Esophagus muscularis mucosa (tissue), 4 donors: Measurements from ENCODE around the gene MEF2D. TPM values are rescaled to one million over a fixed set of nuclear protein-coding genes. Genes with fewer than 3 reads are reported as not detected.

Experiments
- DNase-seq: peaks from one replicate; pipeline ENCODE4 v3.0.0-alpha.2; 2017; ENCODE audit errors: extremely low spot score
- H3K27ac ChIP-seq, 4 donors: fragments of 200-600 bp; sonication (generic); replicated peaks in 1 of 4; 1 replicate in 3 of 4; 2 replicates in 1 of 4; pipeline ENCODE4 v1.5.1; 2016 to 2019; ENCODE audit warnings: mild to moderate bottlenecking in 1 of 4
- H3K27me3 ChIP-seq, 4 donors: fragments of 200-600 bp; sonication (generic); one replicate each; pipeline versions ENCODE4 v1.5.1 to v1.6.0; 2016 to 2019
- H3K36me3 ChIP-seq, 4 donors: fragments of 200-600 bp; sonication (generic); one replicate each; pipeline ENCODE4 v1.5.1; 2016 to 2019
- H3K4me1 ChIP-seq, 4 donors: fragments of 200-600 bp; sonication (generic); one replicate each; pipeline ENCODE4 v1.5.1; 2016 to 2019
- H3K4me3 ChIP-seq, 4 donors: fragments of 200-600 bp; sonication (generic); 1 replicate in 2 of 4; 2 replicates in 2 of 4; pipeline ENCODE4 v1.5.1; 2016 to 2019; ENCODE audit warnings: mild to moderate bottlenecking in 4 of 4, moderate library complexity in 1 of 4
- H3K9me3 ChIP-seq, 4 donors: fragments of 200-600 bp; sonication (generic); 1 replicate in 3 of 4; 2 replicates in 1 of 4; pipeline ENCODE4 v1.5.1; 2016 to 2019
- CTCF ChIP-seq, 3 experiments: fragments of 200-600 bp in 2 of 3; fragments of 450-650 bp in 1 of 3; sonication (generic) in 2 of 3; IDR thresholded peaks; one replicate each; pipeline ENCODE4 v1.5.1; 2017 to 2019; ENCODE audit warnings: antibody characterized with exemption in 3 of 3, mild to moderate bottlenecking in 2 of 3, moderate library complexity in 1 of 3
- EP300 ChIP-seq: sonication (generic); formaldehyde crosslinking; IDR thresholded peaks from one replicate; pipeline ENCODE4 v1.6.1; 2017; ENCODE audit warnings: antibody characterized with exemption
- POLR2A ChIP-seq: fragments of 450-650 bp; IDR thresholded peaks from one replicate; pipeline ENCODE4 v1.6.1; 2017; ENCODE audit warnings: antibody characterized with exemption, moderate library complexity, mild to moderate bottlenecking, low read depth
- POLR2AphosphoS5 ChIP-seq, 2 donors: sonication (generic); formaldehyde crosslinking; IDR thresholded peaks; one replicate each; pipeline ENCODE4 v1.6.1; 2017; ENCODE audit warnings: antibody characterized with exemption in 2 of 2
- WGBS: methylation state at CpG from one replicate; pipeline ENCODE4 v1.1.5; 2018; 5-methylcytosine and 5-hydroxymethylcytosine counted together
- intact Hi-C: fragments of 100-400 bp; cut with DNase I; formaldehyde crosslinking; loops from one replicate; pipeline ENCODE4 v1.15.1; 2023
- total RNA-seq, 4 donors: library from RNA; depleted of rRNA; stranded (reverse); fragments of >200 nt; gene quantifications; one replicate each; pipeline versions ENCODE4 v1.1.0 to v1.2.1, GENCODE V29; 2016

MEF2D gene
- total RNA-seq, 4 donors from 2014 or later = 78.0 to 138 (median 115) TPM

GRCh38 chr1:156487862-156488261 is 12.7 kb downstream of the MEF2D start:
- Histone ChIP-seq H3K27me3 (no peaks in the 10 kb centered on the region), H3K4me3 (no peak overlapping the region), H3K27ac (peak overlapping the region; percentile 98 to 100 (median 99)), H3K36me3 (peaks cover 2 to 25% (median 10%) of the 10 kb centered on the region in 4 donors), H3K9me3 (no peaks in the 10 kb centered on the region), H3K4me1 (peaks cover 94 to 100% (median 100%) of the 10 kb centered on the region in 4 donors)
- intact Hi-C loops = loop anchor here (10.0 kb wide), 1 partner anchor 107 kb away; the partner anchor contains the start of gene NAXE
- WGBS = 57% methylated on average over 4 of the region's 4 CpGs
- no peak for DNase-seq
- TF ChIP-seq EP300 = no peak
- no peak for TF ChIP-seq POLR2AphosphoS5 (IDR thresholded peaks at IDR 0.05)
- TF ChIP-seq CTCF (IDR thresholded peaks at IDR 0.05) = no peak
- TF ChIP-seq POLR2A = no peak

GRCh38 chr1:156486421-156487344 is 13.9 kb downstream of the MEF2D start:
- Histone ChIP-seq H3K27me3 (no peaks in the 10 kb centered on the region), H3K27ac (peak overlapping the region in 3 of 4 donors; percentile 99 to 100 (median 99)), H3K4me1 (peaks cover 89 to 100% (median 100%) of the 10 kb centered on the region in 4 donors), H3K9me3 (no peaks in the 10 kb centered on the region), H3K36me3 (peaks cover 14 to 37% (median 22%) of the 10 kb centered on the region in 4 donors), H3K4me3 (no peak overlapping the region)
- 72% methylated on average over 5 of the region's 7 CpGs for WGBS
- TF ChIP-seq CTCF (IDR thresholded peaks at IDR 0.05) (no peak), EP300 (no peak), POLR2A (no peak), POLR2AphosphoS5 (IDR thresholded peaks at IDR 0.05) (no peak)
- intact Hi-C loops = loop anchor here (10.0 kb wide), 1 partner anchor 108 kb away; the partner anchor contains the start of gene NAXE
- DNase-seq = no peak

- H3K4me1 ChIP-seq = peaks cover 89 to 100% (median 100%) of the 10 kb centered on the region in 4 donors
Observed at GRCh38 chr1:156485984-156486383, 14.6 kb downstream of the MEF2D start.

GRCh38 chr1:156484480-156485058 is 16.0 kb downstream of the MEF2D start:
- H3K27ac ChIP-seq = peak overlapping the region; percentile 35 to 47 (median 40)
- H3K4me1 ChIP-seq = peaks cover 88 to 100% (median 100%) of the 10 kb centered on the region in 4 donors
- no peaks in the 10 kb centered on the region for H3K9me3 ChIP-seq
- whole genome bisulfite sequencing = 93% methylated on average over 3 of the region's 6 CpGs
- intact Hi-C loops = loop anchor here (10.0 kb wide), 1 partner anchor 110 kb away; the partner anchor contains the start of gene NAXE
- peaks cover 33 to 56% (median 43%) of the 10 kb centered on the region in 4 donors for H3K36me3 ChIP-seq
- DNase-seq = no peak
- TF ChIP-seq CTCF (IDR thresholded peaks at IDR 0.05) (no peak), EP300 (no peak), POLR2A (no peak), POLR2AphosphoS5 (IDR thresholded peaks at IDR 0.05) (no peak)
- no peaks in the 10 kb centered on the region for H3K27me3 ChIP-seq
- no peak overlapping the region for H3K4me3 ChIP-seq

More at GRCh38 chr1:156485984-156486383, 14.6 kb downstream of the MEF2D start:
- 94% methylated on average over 3 of the region's 3 CpGs for WGBS
- intact Hi-C loops = loop anchor here (10.0 kb wide), 1 partner anchor 109 kb away; the partner anchor contains the start of gene NAXE
- Histone ChIP-seq H3K27me3 (no peaks in the 10 kb centered on the region), H3K27ac (peak overlapping the region in 3 of 4 donors; percentile 26 to 99 (median 31)), H3K4me3 (no peak overlapping the region), H3K9me3 (no peaks in the 10 kb centered on the region), H3K36me3 (peaks cover 19 to 42% (median 29%) of the 10 kb centered on the region in 4 donors)
- DNase-seq = no peak
- TF ChIP-seq POLR2AphosphoS5 (IDR thresholded peaks at IDR 0.05) (no peak), POLR2A (no peak), CTCF (IDR thresholded peaks at IDR 0.05) (no peak), EP300 (no peak)
